HepG2 (cell line): ENCODE data around the gene TLE5. TPM values are rescaled to one million over a fixed set of nuclear protein-coding genes. Genes with fewer than 3 reads are reported as not detected.
A peak's percentile ranks its signal among the peaks of the same experiment; 100 is the strongest.

Source experiments
- CHD4 ChIP-seq: fragments of 200-600 bp; sonication (generic); IDR thresholded peaks from 2 replicates; pipeline ENCODE4 v1.7.0; 2017; ENCODE audit warnings: mild to moderate bottlenecking, low read length, borderline replicate concordance
- GTF3A ChIP-seq: sonication (generic); formaldehyde crosslinking; conservative IDR thresholded peaks from 2 replicates; pipeline ENCODE4 v1.4.0; 2020; ENCODE audit warnings: mild to moderate bottlenecking, missing genetic modification reagents
- NFAT5 ChIP-seq: sonication (generic); formaldehyde crosslinking; IDR thresholded peaks from 2 replicates; pipeline ENCODE4 v1.4.0; 2020; ENCODE audit warnings: missing genetic modification reagents
- NKX3-1 ChIP-seq: sonication (generic); formaldehyde crosslinking; IDR thresholded peaks from 2 replicates; pipeline ENCODE4 v1.5.0; 2020; ENCODE audit warnings: missing genetic modification reagents
- PAX8 ChIP-seq: sonication (generic); formaldehyde crosslinking; IDR thresholded peaks from 2 replicates; pipeline ENCODE4 v1.8.0; 2022; ENCODE audit warnings: mild to moderate bottlenecking, missing genetic modification reagents, borderline replicate concordance
- PLSCR1 ChIP-seq: sonication (generic); formaldehyde crosslinking; IDR thresholded peaks from 2 replicates; pipeline ENCODE4 v1.5.0; 2020; ENCODE audit warnings: missing genetic modification reagents, mild to moderate bottlenecking, borderline replicate concordance
- RAD21 ChIP-seq: fragments of 450-650 bp; formaldehyde crosslinking; IDR thresholded peaks from 2 replicates; pipeline ENCODE4 v1.5.0; 2020; ENCODE audit warnings: mild to moderate bottlenecking
- RBM39 ChIP-seq: fragments of 200-400 bp; formaldehyde crosslinking; IDR thresholded peaks from one replicate; pipeline ENCODE4 v1.6.1; 2018; ENCODE audit warnings: antibody characterized with exemption, mild to moderate bottlenecking, low read depth, low read length; ENCODE audit not compliant: poor library complexity, severe bottlenecking
- RORA ChIP-seq: sonication (generic); formaldehyde crosslinking; IDR thresholded peaks from 2 replicates; pipeline ENCODE4 v1.5.0; 2020; ENCODE audit warnings: mild to moderate bottlenecking, missing genetic modification reagents, moderate library complexity
- SP4 ChIP-seq: sonication (generic); formaldehyde crosslinking; IDR thresholded peaks from 2 replicates; pipeline ENCODE4 v1.8.1; 2023; ENCODE audit warnings: mild to moderate bottlenecking, missing genetic modification reagents
- SRY ChIP-seq: sonication (generic); formaldehyde crosslinking; IDR thresholded peaks from 2 replicates; pipeline ENCODE4 v1.8.0; 2022; ENCODE audit warnings: mild to moderate bottlenecking, missing genetic modification reagents
- TCF12 ChIP-seq, 2 experiments: fragments of 450-650 bp in 1 of 2; sonication (generic) in 1 of 2; formaldehyde crosslinking in 1 of 2; IDR thresholded peaks; 2 replicates each; pipeline versions ENCODE4 v1.6.1 to v1.8.0; 2017 to 2022; ENCODE audit warnings: antibody characterized with exemption in 1 of 2, mild to moderate bottlenecking in 1 of 2, missing genetic modification reagents in 1 of 2, moderate library complexity in 1 of 2
- TFDP1 ChIP-seq: IDR thresholded peaks from 2 replicates; pipeline ENCODE4 v1.6.1; 2016; ENCODE audit warnings: missing compliant biosample characterization, missing genetic modification reagents, borderline replicate concordance
- YY1 ChIP-seq: IDR thresholded peaks from 2 replicates; pipeline ENCODE4 v1.6.1; 2011; ENCODE audit warnings: low read length, low read depth, moderate library complexity, mild to moderate bottlenecking; ENCODE audit not compliant: insufficient read depth, insufficient replicate concordance
- ZNF510 ChIP-seq: sonication (generic); formaldehyde crosslinking; IDR thresholded peaks from 2 replicates; pipeline ENCODE4 v1.4.0; 2020; ENCODE audit warnings: low read depth, mild to moderate bottlenecking, missing genetic modification reagents
- ZNF644 ChIP-seq: IDR thresholded peaks from 2 replicates; pipeline ENCODE4 v1.6.1; 2016; ENCODE audit warnings: low read depth
- polyA plus RNA-seq, 8 experiments: library from polyadenylated mRNA; depleted of rRNA in 3 of 8; stranded (reverse) in 7 of 8; unstranded in 1 of 8; fragments of >200 nt; fragmentation: Illumina TruSeq in 4 of 8; extraction: Trizol in 4 of 8; gene quantifications; 2 replicates each; pipeline versions ENCODE4 v1.2.1 to v1.2.3, GENCODE V29; 2011 to 2016; ENCODE audit warnings: low read depth in 4 of 8, missing spikeins in 1 of 8, mixed read lengths in 1 of 8; ENCODE audit not compliant: insufficient read depth in 1 of 8
- total RNA-seq, 5 experiments: library from RNA; depleted of rRNA; stranded (reverse); fragments of >200 nt; fragmentation: Illumina TruSeq; extraction: Trizol; gene quantifications; 2 replicates each; pipeline ENCODE4 v1.2.3, GENCODE V29; 2016; ENCODE audit warnings: low read depth in 1 of 5
- TF ChIP-seq, protein P1 (sequence below): sonication (generic); formaldehyde crosslinking; conservative IDR thresholded peaks from 2 replicates; pipeline ENCODE4 v1.4.0; 2020; ENCODE audit warnings: missing genetic modification reagents
- TF ChIP-seq, protein P2 (sequence below): sonication (generic); formaldehyde crosslinking; IDR thresholded peaks from 2 replicates; pipeline ENCODE4 v1.4.0; 2020; ENCODE audit warnings: missing genetic modification reagents
- TF ChIP-seq, protein P3 (sequence below): sonication (generic); formaldehyde crosslinking; IDR thresholded peaks from 2 replicates; pipeline ENCODE4 v1.5.0; 2020; ENCODE audit warnings: missing genetic modification reagents

Gene TLE5
- total and polyA plus RNA-seq, 2 of the 13 experiments (the other 11 are each of a cell fraction or from before 2014, with no cell fraction given) = 62.8 to 189 TPM

DNA sequence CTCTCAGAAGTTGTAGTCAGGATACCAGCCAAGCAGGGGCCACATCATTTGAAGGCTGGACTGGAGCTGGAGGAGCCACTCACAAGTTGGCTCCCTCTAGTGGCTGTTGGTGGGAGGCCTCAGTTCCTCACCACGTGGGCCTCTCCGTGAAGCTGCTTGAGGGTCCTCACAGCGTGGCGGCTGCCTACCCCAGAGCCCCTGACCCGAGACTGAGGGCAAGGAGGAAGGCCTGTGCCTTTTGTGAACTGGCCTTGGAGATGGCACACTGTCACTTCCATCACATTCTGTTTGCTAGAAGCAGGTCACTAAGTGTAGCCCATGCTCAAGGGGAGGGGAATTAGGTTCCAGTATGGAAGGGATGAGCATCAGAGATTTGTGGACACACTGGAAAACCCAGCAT lies 46.5 kb upstream of the TLE5 start (continued):
- TF ChIP-seq, protein P1, sequence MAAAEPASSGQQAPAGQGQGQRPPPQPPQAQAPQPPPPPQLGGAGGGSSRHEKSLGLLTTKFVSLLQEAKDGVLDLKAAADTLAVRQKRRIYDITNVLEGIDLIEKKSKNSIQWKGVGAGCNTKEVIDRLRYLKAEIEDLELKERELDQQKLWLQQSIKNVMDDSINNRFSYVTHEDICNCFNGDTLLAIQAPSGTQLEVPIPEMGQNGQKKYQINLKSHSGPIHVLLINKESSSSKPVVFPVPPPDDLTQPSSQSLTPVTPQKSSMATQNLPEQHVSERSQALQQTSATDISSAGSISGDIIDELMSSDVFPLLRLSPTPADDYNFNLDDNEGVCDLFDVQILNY = no peak
- TF ChIP-seq, protein P2, sequence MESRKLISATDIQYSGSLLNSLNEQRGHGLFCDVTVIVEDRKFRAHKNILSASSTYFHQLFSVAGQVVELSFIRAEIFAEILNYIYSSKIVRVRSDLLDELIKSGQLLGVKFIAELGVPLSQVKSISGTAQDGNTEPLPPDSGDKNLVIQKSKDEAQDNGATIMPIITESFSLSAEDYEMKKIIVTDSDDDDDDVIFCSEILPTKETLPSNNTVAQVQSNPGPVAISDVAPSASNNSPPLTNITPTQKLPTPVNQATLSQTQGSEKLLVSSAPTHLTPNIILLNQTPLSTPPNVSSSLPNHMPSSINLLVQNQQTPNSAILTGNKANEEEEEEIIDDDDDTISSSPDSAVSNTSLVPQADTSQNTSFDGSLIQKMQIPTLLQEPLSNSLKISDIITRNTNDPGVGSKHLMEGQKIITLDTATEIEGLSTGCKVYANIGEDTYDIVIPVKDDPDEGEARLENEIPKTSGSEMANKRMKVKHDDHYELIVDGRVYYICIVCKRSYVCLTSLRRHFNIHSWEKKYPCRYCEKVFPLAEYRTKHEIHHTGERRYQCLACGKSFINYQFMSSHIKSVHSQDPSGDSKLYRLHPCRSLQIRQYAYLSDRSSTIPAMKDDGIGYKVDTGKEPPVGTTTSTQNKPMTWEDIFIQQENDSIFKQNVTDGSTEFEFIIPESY (CRISPR knock-in tag) = peak; percentile 52; the same call in 1 of the 2 replicates
- TF ChIP-seq YY1 (peak; percentile 21), NKX3-1 (no peak), PLSCR1 (CRISPR knock-in tag) (no peak), SRY (CRISPR knock-in tag) (peak; percentile 32; the same call in 1 of the 2 replicates), PAX8 (CRISPR knock-in tag) (no peak), CHD4 (no peak), SP4 (CRISPR knock-in tag) (no peak), RAD21 (peak; percentile 66), ZNF510 (no peak), RBM39 (no peak), ZNF644 (no peak), NFAT5 (CRISPR knock-in tag) (no peak), TCF12 (IDR thresholded peaks at IDR 0.05) (no peak), TCF12 (CRISPR knock-in tag; IDR thresholded peaks at IDR 0.05) (no peak), TFDP1 (CRISPR knock-in tag) (0 out of 2 replicates have a peak, but pooled peaks have one; percentile 19), RORA (CRISPR knock-in tag) (no peak), GTF3A (CRISPR knock-in tag) (no peak)
- TF ChIP-seq, protein P3, sequence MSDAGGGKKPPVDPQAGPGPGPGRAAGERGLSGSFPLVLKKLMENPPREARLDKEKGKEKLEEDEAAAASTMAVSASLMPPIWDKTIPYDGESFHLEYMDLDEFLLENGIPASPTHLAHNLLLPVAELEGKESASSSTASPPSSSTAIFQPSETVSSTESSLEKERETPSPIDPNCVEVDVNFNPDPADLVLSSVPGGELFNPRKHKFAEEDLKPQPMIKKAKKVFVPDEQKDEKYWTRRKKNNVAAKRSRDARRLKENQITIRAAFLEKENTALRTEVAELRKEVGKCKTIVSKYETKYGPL (CRISPR knock-in tag) = no peak
